Uterus (tissue), 4 donors: ENCODE results near the gene LEMD1. TPM values are rescaled to one million over a fixed set of nuclear protein-coding genes. Genes with fewer than 3 reads are reported as not detected.

Source experiments
- DNase-seq, 2 donors: peaks; one replicate each; pipeline ENCODE4 v3.0.0-alpha.2; 2019 to 2020
- H3K27ac ChIP-seq, 2 donors: fragments of 200-600 bp; sonication (generic); 1 replicate in 1 of 2; 2 replicates in 1 of 2; pipeline ENCODE4 v1.5.1; 2016 to 2018
- H3K27me3 ChIP-seq, 2 donors: fragments of 200-600 bp; sonication (generic); one replicate each; pipeline ENCODE4 v1.5.1; 2018 to 2019; ENCODE audit warnings: control low read depth in 1 of 2
- H3K36me3 ChIP-seq, 2 donors: fragments of 200-600 bp; sonication (generic); one replicate each; pipeline ENCODE4 v1.5.1; 2019; ENCODE audit warnings: control low read depth in 1 of 2
- H3K4me1 ChIP-seq, 2 donors: fragments of 200-600 bp; sonication (generic); one replicate each; pipeline ENCODE4 v1.5.1; 2018 to 2019; ENCODE audit warnings: control low read depth in 1 of 2
- H3K4me3 ChIP-seq, 2 donors: fragments of 200-600 bp; sonication (generic); 1 replicate in 1 of 2; 2 replicates in 1 of 2; pipeline ENCODE4 v1.5.1; 2018 to 2019; ENCODE audit warnings: mild to moderate bottlenecking in 1 of 2
- H3K9me3 ChIP-seq, 2 donors: fragments of 200-600 bp; sonication (generic); one replicate each; pipeline ENCODE4 v1.5.1; 2019; ENCODE audit warnings: control low read depth in 1 of 2
- CTCF ChIP-seq, 4 experiments: fragments of 200-600 bp in 2 of 4; fragments of 450-650 bp in 2 of 4; sonication (generic) in 2 of 4; IDR thresholded peaks; one replicate each; pipeline ENCODE4 v1.5.1; 2016 to 2019; ENCODE audit warnings: antibody characterized with exemption in 4 of 4, mild to moderate bottlenecking in 2 of 4, moderate library complexity in 1 of 4
- POLR2A ChIP-seq, 2 donors: fragments of 450-650 bp; IDR thresholded peaks; one replicate each; pipeline ENCODE4 v1.6.1; 2016; ENCODE audit warnings: antibody characterized with exemption in 2 of 2, mild to moderate bottlenecking in 1 of 2, moderate library complexity in 1 of 2
- intact Hi-C: fragments of 100-400 bp; cut with DNase I; formaldehyde crosslinking; loops from one replicate; pipeline ENCODE4 v1.15.1; 2023; ENCODE audit warnings: low total_unique reads
- total RNA-seq, 4 donors: library from RNA; depleted of rRNA in 3 of 4; stranded (reverse); fragments of >200 nt in 3 of 4; gene quantifications; one replicate each; pipeline versions ENCODE4 v1.1.0 to v1.2.4, GENCODE V29; 2014 to 2023
- donor health status: DM: yes; HTN: yes; CAD: no.

Gene LEMD1
- total RNA-seq, 4 donors from 2014 or later, result 1.6 to 1.8 TPM; not detected in 2

GRCh38 chr1:205444300-205444930 lies 22.6 kb upstream of the LEMD1 start:
- no peaks in the 10 kb centered on the region for H3K27me3 ChIP-seq
- no peak for DNase-seq
- TF ChIP-seq CTCF (IDR thresholded peaks at IDR 0.05) (no peak), POLR2A (IDR thresholded peaks at IDR 0.05) (no peak)
- peak overlapping the region in 1 of 2 donors; percentile 4 for H3K4me3 ChIP-seq
- H3K36me3 ChIP-seq, result no peaks in the 10 kb centered on the region
- H3K4me1 ChIP-seq, result peaks cover under 1 to 16% of the 10 kb centered on the region in 2 donors
- H3K9me3 ChIP-seq, result no peaks in the 10 kb centered on the region
- intact Hi-C loops, result no loop called here
- H3K27ac ChIP-seq, result peak overlapping the region; percentile 33 to 62

- no peak for DNase-seq
- Histone ChIP-seq H3K36me3 (no peaks in the 10 kb centered on the region), H3K27ac (peak overlapping the region in 1 of 2 donors; percentile 62), H3K27me3 (no peaks in the 10 kb centered on the region), H3K9me3 (no peaks in the 10 kb centered on the region), H3K4me1 (peaks cover 4 to 15% of the 10 kb centered on the region in 2 donors), H3K4me3 (no peak overlapping the region)
- TF ChIP-seq CTCF (IDR thresholded peaks at IDR 0.05) (no peak), POLR2A (IDR thresholded peaks at IDR 0.05) (no peak)
- intact Hi-C loops, result no loop called here
These were observed 21.9 kb upstream of the LEMD1 start for GRCh38 chr1:205443585-205444299.

DNA sequence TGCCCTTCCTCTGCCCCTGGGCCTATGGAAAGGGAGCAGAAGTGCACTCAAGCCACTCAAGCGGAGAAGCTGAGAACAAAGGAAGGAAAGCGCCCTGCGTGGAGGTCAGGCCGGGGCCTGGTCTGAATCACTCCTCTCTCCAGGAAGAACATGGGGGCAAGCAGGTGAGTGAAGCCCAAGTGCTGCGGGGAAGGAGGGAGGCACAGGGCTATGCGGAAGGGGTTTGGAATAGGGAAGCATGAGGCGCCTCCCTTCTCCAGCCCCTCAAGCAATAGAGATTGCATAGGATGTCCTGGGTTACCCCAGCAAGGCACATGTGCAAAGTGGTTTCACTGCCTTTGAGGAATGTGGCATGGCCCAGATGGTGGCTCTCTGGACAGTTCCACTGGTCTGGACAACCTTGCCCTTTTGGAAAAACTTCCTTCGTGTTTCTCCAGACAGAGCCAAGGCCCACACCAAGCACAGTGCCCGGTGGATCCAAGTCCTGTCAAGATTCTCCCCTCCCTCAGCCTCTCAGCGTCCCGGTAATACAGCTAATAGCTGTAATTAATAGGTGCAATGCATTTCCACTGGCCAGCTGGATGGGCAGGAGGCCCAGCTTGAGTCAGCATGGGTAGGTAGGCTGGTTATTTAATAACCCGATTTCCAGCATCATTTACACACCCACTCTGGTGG lies 20.3 kb upstream of the LEMD1 start:
- Histone ChIP-seq H3K4me3 (no peak overlapping the region), H3K9me3 (no peaks in the 10 kb centered on the region), H3K27me3 (no peaks in the 10 kb centered on the region), H3K36me3 (no peaks in the 10 kb centered on the region), H3K27ac (no peak overlapping the region), H3K4me1 (peaks cover 4 to 18% of the 10 kb centered on the region in 2 donors)
- intact Hi-C loops, result no loop called here
- no peak for DNase-seq
- TF ChIP-seq CTCF (IDR thresholded peaks at IDR 0.05) (no peak), POLR2A (IDR thresholded peaks at IDR 0.05) (no peak)

DNA sequence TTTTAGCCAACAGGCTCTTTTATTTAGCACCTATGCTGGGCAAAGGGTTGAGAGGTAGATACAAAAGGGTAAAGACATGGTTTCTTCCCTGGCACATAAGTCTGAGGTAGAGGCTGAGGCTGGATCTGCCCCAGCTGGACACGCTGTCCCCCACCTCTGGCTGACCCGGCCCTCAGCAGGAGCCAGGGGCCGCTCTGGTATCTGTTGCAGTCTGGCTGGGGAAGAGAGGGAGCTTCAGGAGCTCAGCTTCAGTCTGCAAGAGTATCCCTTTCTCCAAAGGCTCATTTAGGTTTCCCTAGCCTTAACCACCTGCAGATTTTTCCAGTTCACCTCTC lies 19.8 kb upstream of the LEMD1 start:
- Histone ChIP-seq H3K27me3 (no peaks in the 10 kb centered on the region), H3K4me1 (peaks cover 4 to 18% of the 10 kb centered on the region in 2 donors), H3K4me3 (no peak overlapping the region), H3K36me3 (no peaks in the 10 kb centered on the region), H3K27ac (peak overlapping the region in 1 of 2 donors; percentile 31), H3K9me3 (no peaks in the 10 kb centered on the region)
- intact Hi-C loops, result no loop called here
- TF ChIP-seq CTCF (IDR thresholded peaks at IDR 0.05) (no peak), POLR2A (IDR thresholded peaks at IDR 0.05) (no peak)
- DNase-seq, result no peak

DNA sequence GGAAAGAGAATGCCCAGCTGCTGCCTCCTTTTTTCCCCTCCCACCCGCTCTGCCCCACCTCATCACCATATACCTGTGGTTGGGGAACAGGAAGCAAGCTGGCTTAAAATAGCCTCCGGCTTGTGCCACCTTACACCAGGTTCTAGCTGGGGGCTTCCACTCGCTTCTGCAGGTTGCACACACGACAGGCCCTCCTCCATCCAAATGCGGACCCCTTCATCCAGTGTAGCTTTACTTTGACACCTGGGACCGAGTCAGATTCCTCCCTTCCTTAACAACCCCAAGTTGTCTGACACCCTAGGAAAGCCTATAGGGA lies 19.4 kb upstream of the LEMD1 start:
- no peak for DNase-seq
- Histone ChIP-seq H3K36me3 (no peaks in the 10 kb centered on the region), H3K27me3 (no peaks in the 10 kb centered on the region), H3K4me1 (peaks cover 4 to 18% of the 10 kb centered on the region in 2 donors), H3K9me3 (no peaks in the 10 kb centered on the region), H3K27ac (peak overlapping the region in 1 of 2 donors; percentile 31), H3K4me3 (no peak overlapping the region)
- TF ChIP-seq CTCF (IDR thresholded peaks at IDR 0.05), result no peak
- no peak for TF ChIP-seq POLR2A (IDR thresholded peaks at IDR 0.05)
- intact Hi-C loops, result no loop called here
